Skin of body (tissue), 2 donors: Measurements from ENCODE around the gene PRKN. TPM values are rescaled to one million over a fixed set of nuclear protein-coding genes. Genes with fewer than 3 reads are reported as not detected.
"Not testable (repeated sequence)": the region's sequence is repeated elsewhere in the genome, so short reads cannot be mapped to it uniquely, and the experiment has no call there.

Source experiments
- DNase-seq: peaks from one replicate; lab custom pipeline; 2025; lab: John Stamatoyannopoulos, UW
- total RNA-seq: library from RNA; depleted of rRNA; stranded (reverse); fragments of >200 nt; gene quantifications from one replicate; pipeline ENCODE4 v1.2.3, GENCODE V29; 2014

The PRKN gene
- total RNA-seq, 1 donor from 2014 or later, result 5.2 TPM

DNA sequence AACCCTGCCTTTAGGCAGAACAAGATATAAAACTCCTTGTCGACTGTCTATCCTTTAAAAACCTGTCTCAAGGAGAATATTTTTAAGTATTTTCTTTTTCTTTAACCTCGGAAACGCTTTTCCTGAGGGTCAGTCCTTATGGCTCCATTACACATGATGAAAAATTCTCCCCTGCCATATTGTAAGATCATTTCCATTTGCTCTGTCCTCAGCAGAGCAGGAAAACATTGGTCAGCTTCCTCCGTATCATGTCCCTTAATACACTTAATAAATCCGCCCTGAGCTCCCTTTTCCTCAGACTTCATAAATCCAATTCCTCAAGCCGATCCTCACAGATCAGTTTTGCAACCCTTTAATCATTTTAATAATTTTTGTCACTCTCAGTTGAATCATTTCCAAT lies 1219.2 kb downstream of the PRKN start:
- DNase-seq, result no peak

DNA sequence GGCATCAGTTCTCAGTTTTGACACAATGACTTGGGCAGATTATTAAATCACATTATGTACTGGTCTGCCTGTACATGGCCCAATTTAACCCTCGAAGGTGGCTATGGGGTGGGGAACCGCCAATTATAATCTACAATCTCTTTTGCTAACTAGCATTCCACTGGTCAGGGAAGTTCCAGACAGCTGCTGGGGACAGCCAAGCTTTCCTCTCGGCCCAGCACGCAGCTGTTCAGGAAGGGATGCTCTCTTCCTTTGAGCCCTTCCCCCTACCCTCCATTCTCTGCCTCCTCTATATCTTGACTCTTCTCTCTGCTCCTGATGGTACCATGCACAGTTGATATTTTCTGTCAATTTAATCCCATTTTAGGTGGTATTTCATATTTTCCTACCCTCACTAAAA lies 1220.2 kb downstream of the PRKN start:
- DNase-seq, result no peak

DNA sequence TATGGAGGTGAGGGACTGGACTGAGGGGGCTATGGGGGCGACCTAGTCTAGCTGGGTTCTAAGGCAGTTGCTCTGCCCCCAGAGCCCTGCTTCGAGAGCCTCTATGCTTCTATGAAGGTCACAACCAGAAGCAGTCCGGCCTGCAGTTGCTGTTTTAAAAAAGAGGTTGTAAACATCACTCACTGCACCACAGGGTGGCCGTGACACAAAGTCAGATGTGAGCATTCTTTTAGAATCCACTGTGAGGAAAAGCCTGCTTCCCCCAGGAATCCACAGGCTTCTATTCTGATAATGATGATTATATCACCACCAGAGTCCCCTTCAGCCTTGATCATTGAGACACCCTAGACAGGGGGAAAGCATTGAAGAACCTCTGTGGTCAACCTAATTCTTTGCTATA lies 1224.0 kb downstream of the PRKN start:
- DNase-seq, result no peak

DNA sequence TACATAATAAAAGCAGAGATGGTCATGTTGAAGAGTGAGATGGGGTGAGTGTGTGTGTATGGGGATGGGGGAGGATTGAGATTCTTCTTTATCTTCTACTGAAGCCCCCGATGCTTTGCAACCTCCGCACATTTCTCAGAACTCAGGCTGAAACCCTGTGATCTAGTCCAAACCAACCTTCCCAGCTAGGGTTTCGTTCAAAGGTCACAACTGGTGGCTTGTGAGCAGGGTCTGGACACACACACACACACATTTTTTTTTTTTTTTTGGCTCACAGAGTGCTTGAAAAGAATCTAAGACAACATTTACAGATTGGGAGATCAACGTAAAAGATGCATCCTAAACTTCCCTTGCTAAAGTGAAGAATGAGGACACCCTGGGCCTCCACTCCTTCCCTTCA lies 1228.7 kb downstream of the PRKN start:
- no peak for DNase-seq

DNA sequence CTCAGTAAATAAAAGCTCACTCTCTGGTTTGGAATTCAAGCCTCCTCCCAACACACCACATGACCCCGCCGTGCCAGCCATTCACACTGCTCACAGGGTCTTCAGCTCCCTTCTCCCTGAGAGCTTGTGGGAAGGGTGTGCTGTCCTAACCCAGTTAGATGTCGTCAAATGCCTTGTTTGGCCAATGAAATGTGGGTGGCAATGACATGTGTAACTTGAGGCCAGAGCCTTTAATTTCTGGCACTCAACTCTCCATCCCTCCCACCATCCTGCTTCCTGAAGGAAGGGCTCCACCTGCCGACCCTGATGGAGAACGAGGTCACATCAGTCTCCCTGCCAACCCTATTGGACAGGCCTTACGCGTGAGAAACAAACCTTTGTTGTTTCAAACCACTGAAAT lies 1229.2 kb downstream of the PRKN start:
- DNase-seq, result no peak

DNA sequence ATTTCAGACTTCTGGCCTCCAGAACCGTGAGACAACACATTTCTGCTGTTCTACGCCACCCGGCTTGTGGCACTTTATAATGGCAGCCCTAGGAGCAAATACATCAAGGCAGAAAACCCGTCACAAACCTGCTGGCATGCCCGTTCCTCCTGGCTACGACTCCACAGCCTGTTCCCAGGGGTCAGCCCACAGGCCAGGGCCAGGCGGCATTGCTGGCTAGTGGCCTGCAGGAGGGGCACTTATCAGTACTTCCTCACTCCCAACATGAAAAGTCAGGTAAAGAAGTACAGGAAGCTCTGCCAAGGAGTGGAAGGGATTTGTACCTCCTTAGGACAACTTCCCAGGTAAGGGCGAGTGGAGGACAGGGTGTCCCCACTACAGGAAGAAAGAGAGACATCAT lies 1230.6 kb downstream of the PRKN start:
- DNase-seq, result no peak

DNA sequence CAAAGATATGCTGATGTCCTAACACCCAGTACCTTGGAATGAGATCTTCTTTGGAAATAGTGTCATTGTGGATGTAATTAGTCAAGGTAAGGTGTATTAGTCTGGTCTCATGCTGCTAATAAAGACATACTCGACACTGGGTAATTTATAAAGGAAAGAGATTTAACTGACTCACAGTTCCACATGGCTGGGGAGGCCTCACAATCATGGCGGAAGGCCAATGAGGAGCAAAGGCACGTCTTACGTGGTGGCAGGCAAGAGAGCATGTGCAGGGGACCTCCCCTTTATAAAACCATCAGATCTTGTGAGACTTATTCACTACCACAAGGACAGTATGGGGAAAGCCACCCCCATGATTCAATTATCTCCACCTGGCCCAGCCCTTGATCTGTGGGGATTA lies 1231.3 kb downstream of the PRKN start:
- not testable (repeated sequence) for DNase-seq

DNA sequence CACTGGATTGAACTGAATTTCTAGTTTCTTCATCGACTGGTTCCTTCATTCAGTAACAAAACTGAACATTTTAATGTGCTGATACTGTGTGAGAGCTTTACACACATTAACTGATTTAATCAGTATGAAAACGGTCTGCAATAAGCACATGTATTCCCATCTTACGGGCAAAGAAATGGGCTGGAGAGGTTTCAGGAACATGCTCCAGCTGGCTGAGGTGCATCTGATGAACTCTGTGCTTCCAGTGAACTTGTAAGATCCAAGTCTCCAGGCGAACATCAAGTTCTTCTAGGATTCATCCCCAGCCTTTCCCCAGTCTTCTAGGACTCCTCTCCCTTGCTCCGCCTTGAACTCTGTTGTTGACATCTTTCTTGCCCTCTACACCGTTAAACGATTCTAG lies 1233.0 kb downstream of the PRKN start:
- DNase-seq, result no peak

DNA sequence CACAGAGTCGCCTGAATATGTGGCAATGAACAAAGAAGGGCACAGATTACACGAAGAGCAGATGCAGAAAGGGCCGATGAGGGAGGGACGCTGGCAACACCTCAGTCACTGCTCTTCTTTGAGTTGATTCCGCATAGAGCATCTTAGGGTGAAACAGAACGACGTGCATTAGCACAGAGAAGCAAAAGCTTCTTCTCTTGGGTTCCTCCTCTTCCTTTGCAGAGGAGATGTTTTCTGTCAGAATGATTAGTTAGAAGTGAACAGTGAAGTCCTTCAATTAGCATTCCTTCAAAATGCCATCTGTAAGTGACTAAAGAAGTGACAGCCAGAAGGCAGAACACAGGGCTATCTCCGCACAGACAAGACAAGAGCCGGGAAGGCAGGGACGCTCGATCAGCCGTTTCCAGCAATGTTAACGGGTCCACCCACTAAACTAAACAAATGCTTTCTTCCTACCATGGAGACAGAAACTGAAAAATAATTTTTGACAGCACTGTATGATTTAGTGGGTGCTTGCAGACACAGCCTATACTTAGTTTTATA lies 1233.9 kb downstream of the PRKN start:
- no peak for DNase-seq

DNA sequence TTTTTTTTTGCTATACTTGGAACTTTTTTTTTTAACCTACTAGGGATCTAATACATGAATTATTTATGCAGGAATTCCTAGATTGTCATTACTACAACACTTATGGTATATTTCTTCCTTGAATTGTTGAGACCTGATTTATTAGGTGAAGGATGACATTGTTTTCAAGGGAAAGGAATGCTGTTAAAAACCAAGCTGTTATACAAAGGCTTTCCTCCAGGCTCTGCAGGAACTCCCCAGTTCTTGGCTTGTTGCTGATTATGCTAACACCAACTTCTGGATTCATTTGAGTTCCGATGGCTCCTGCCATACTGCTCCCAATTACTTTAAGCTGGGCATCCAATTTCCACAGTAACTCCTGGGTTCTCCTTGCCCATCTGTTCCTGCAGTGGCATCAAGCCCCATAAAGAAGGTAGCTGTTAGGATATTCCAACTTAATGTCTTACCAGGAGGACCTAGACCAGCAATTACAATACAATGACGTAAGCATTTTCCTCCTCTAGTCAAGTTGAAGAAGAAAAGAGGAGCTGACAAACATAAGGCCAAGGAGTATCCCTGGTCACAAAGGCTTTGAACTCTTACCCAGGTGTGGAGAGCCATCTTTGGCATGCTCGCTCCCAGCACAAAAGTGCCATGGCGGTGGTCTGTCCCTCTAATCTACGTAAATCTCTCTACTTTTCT lies 1237.8 kb downstream of the PRKN start:
- no peak for DNase-seq

DNA sequence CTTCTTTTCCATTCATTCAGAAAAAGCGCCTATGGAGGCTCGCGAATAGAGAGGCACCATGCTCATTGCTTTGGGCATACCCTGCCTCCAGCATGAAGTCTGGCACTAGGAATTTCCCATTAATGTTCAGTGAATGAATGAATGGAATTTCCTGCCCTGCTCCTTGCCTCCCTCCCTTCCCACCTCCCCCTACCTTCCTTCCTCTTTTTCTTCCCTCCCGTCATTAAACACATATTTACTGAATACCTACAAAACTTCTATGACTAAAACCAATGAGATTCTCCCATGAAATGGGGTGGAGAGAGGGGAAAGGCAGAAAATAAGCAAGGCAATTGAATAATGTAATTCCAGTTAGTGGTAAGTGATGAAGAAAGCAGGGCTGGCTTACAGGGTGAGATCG lies 1239.9 kb downstream of the PRKN start:
- DNase-seq, result no peak

DNA sequence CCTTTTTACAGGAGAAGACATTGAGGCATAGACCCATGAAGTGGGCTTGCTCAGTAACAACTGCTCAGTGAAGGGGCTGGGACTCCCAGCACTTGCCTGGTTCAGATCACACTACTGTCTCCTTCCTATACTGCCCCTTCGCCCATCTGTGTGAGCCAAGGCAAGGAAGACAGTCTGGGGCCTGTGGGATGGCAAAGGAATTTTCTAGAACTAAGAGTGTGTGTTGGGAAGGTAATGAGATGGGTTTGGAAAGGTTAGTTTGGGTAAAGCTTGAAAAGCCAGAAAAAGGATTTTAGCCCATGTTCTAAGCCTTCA lies 1240.4 kb downstream of the PRKN start:
- no peak for DNase-seq

DNA sequence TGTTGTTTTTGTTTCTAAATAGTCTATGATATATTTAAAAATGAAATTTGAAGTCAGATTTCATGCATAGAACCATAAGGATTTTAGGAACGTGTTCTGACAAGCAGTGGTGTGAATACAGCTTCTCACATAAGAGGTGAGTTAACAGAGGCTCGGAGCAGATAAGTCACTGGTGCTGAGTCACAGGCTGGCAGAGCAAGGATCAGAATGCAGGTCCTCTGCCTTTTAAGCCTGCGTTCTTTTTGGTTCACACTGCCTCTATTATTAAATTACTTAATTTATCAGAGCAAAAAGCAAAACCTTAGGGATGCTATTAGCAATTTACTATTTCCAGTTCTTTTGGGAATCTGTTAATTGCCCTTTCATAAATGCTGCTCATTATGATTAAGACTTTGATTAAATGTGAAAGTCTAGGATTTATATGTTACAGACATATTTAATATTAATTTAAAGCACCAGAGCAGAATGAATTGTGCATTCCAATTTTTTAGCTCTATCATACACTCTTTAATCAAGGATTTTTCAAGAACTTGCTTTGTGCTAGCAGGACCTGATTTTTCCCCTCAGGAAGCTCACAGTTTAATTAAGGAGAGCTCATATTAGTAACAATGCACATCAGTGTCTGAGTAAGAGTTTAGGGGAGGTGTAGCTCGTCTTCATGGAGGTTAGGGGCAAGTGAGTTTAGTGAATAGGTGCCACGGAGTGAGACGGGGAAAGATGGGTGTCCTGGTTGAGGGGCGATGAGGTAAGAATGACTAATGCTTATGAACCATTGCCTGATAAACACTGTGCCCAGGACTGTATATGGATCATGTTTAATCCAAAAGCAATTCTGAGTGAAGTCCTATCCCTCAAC lies 1241.0 kb downstream of the PRKN start:
- DNase-seq, result no peak

DNA sequence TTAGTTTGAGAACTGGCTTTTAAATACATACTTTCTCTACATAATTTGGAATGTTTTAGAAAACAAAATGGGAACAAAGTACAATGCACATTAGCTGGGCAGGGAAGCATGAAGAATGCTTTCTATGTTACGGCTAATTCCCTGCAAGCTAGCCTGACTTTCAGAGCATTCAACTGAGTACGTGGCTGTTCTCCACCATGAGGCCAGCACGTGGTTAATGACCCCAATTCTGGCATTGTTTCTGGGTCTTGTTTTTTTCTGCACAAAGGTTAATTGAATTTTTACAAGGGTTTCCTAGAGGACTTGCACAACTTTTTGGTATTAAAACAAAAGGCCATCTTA lies 1245.1 kb downstream of the PRKN start:
- DNase-seq, result no peak

DNA sequence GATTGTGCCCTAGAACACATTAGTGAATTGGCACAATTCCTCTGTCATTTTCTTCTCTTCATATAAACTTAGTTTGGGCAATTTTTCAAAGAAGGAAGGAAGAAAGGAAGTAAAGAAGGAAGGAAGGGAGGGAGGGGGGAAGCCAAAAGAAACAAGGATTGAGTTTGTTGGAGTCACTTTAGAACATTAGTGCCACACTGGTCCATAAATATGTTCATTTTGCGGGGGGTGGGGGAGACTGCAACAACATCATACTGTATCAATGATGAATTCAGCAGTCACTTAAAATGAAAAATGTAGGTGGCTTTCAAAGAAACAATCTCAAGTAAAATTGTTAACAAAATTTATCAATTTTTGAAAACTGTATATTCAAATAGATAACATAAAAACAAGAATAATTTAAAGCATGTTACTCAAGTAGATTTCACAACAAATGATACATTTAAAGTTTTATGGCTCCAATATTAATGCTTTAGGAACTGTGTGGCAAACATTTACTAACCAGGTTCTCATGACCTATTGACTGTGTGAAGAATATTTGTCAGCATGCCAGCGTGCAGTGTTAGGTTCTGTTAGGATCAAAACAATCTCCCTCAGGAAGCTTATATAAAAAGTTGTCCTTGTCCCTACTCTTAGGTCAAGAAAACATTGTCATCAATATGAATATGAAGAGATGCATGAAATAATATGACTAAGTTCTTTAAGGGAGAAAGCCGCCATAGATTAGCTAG lies 1245.6 kb downstream of the PRKN start:
- no peak for DNase-seq

DNA sequence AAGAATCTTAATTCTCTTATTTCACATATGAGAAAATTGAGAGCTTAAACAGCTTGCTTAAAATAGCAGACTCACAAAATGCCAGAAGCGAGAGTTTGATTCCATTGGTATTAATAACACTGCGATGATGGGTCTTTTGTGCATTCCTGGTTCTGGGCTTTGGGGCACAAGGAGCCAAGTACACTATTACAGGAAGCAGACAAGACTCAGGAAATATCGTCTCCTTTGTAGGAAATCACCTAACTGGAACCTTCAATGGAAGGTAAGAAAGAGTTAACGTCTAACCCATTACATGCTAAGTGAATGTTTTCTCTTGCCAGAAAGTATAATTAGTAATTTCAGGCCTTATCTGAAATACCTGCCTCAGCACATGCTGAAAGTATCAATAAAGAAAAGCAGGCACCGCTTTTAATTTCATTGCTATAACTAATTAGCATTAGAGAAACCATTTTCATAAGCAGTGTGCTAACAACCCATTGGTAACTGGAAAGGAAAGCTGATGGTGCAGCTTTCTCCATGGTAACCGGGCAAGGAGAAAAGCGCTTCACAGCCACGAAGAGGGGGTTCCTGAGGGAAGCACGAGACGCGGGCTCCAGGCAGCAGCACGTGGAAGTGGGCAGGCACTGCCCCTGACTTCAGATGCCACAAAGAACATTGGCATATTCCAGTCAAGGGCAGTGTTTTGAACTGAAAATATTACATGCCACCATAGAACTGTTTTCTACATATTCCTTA lies 1247.0 kb downstream of the PRKN start:
- DNase-seq, result no peak

DNA sequence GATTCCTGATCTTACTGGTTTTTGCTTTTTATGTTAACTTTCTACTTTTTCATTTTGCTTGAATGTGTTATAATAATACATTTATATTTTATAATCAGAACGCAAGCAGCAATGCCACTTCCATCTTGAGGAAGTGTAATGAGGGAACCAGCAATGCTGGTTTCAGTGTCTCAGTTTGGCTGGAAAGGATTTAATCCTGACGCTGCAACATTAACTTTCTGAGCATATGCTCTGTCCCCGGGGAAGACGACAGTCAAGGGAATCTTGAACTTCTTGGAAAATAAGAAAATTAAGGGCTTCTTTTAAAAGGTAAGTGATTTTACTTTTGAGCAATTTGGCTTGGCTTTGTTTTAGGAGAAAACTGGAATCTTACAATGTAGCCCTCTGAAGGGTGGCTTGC lies 1248.2 kb downstream of the PRKN start:
- DNase-seq, result no peak

DNA sequence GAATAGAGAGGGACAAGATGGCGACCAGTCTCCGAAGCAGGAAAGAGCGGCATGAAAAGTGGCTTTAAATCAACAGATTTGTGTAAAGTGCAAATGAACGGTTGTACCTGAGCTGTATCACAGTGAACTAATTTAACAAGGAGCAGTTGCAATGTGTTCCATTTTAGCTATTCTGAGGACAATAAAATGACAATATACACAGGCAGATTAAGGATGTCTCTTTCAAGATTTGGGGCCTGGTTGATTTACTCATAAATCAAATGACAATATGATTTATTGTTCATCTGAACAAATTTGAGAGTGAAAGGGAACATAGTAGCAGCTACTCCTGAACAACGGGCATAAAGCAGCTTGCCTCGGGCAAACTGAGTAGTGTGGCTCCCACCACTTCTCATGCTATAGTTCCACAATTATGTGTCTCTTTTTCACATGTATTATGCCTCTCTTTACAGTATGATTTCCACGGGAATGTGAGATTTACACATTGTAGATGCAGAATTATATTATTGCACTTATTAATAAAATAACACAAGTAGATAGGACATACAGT lies 1249.6 kb downstream of the PRKN start:
- DNase-seq, result no peak

DNA sequence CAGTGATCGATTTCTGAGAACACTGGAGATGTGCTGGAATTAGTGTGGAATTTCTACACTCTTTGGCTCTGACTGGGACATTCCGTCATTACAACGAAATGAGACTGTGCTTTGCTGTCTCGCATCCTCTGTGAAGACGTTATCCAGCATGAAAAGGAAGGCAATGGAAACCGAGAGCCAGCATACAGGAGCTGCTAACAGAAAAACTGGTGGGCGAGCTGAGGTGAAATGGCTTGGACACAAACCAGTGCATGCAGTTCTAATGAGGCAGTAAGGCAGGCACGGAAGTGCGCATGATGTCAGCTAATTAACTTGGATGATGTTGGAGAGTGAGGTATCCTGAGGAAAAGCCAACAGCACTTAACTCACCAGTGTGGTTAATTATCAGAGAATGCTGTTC lies 1250.9 kb downstream of the PRKN start:
- DNase-seq, result no peak

DNA sequence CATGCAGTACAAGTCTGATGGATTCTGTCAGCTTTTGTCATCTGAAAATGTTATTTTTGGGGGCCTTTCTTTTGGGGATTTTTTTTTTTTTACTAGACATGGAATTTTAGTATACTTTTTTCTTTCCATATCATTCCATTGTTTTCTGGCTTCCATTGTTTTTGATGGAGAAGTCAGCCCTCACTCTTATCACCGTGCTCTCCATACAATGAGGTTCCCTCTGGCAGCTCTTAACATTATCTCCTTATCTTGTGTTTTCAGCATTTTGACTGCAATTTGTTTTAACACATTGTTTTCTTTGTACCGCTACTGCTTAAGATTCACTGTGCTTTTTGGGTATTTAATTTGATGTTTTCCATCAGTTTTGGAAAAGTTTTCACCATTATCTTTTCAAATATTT lies 1262.2 kb downstream of the PRKN start:
- DNase-seq, result no peak

DNA sequence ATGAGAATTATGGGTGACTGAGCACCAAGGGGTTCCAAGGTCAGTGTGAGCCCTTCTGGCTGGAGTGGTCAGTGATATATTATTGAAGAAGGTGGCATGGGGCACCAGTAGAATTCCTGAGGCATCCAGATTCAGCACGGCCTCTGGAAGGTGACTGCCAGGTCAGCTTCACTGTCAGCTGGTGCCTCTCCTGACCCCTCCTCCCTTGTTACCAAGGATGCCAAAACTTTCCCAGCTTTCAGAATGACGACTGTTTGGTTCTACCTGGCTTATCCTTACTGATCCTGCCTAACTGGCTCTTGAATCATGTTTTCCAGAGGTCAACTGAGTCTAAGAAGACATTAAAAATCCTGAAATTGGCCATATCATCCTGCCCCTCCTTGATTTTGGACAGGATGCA lies 1264.5 kb downstream of the PRKN start:
- DNase-seq, result no peak
